Activated CD8-positive, alpha-beta T cell treated with anti-CD3 and anti-CD28 coated beads for 36 hours (primary cell): ENCODE results near the gene FRMD4A. TPM values are rescaled to one million over a fixed set of nuclear protein-coding genes. Genes with fewer than 3 reads are reported as not detected.

ENCODE experiments used
- ATAC-seq: fragments of 200-7000 bp; cut with Tn5 transposase; one replicate; pipeline ENCODE4 v1.10.0; 2021; ENCODE audit warnings: mild to moderate bottlenecking, moderate library complexity
- CTCF ChIA-PET: fragments of 350-600 bp; sonication (Branson Sonifier 250); formaldehyde crosslinking; loops from one replicate; lab custom pipeline; 2021; ENCODE audit warnings: antibody characterized with exemption; lab: Charles Lee
- POLR2A ChIA-PET: fragments of 350-600 bp; sonication (Branson Sonifier 250); formaldehyde crosslinking; loops from one replicate; lab custom pipeline; 2021; ENCODE audit warnings: antibody characterized with exemption; lab: Charles Lee
- DNase-seq: peaks from one replicate; pipeline ENCODE4 v3.0.0-alpha.2; 2020
- H3K27ac Mint-ChIP-seq: one replicate; pipeline ENCODE4 v1.8.0; 2021; ENCODE audit warnings: mild to moderate bottlenecking, mixed read lengths
- H3K27me3 Mint-ChIP-seq: one replicate; pipeline ENCODE4 v1.8.0; 2021; ENCODE audit warnings: mixed read lengths
- H3K36me3 Mint-ChIP-seq: one replicate; pipeline ENCODE4 v1.8.0; 2021; ENCODE audit warnings: low read depth, mixed read lengths
- H3K4me1 Mint-ChIP-seq: one replicate; pipeline ENCODE4 v1.8.0; 2021; ENCODE audit warnings: low read depth, mixed read lengths
- H3K4me3 Mint-ChIP-seq: one replicate; pipeline ENCODE4 v1.8.0; 2021; ENCODE audit warnings: mild to moderate bottlenecking, moderate library complexity, mixed read lengths
- H3K9me3 Mint-ChIP-seq: one replicate; pipeline ENCODE4 v1.8.0; 2021; ENCODE audit warnings: mixed read lengths
- intact Hi-C: fragments of 100-400 bp; cut with micrococcal nuclease; formaldehyde crosslinking; loops from one replicate; pipeline ENCODE4 v1.10.0; 2022
- total RNA-seq, 2 experiments: library from RNA; stranded (reverse); gene quantifications; one replicate each; pipeline ENCODE4 v1.2.3, GENCODE V29; 2021
- TF ChIP-seq, protein P1 (sequence below): fragments of 200-600 bp; IDR thresholded peaks from one replicate; pipeline ENCODE4 v1.8.0; 2022; ENCODE audit warnings: antibody characterized with exemption, mild to moderate bottlenecking

The FRMD4A gene
- total RNA-seq, 2 experiments from 2014 or later = 2.1 to 2.8 TPM

- ChIA-PET CTCF (interaction anchor here (1.2 to 1.5 kb wide), 3 partner anchors 12 to 355 kb away, joined by 3 to 6 read pairs (median 4); no protein-coding TSS in a partner anchor), POLR2A (interaction anchor here (4.0 kb wide), 1 partner anchor 13 kb away, joined by 25 read pairs; no protein-coding TSS in a partner anchor)
- TF ChIP-seq, protein P1, sequence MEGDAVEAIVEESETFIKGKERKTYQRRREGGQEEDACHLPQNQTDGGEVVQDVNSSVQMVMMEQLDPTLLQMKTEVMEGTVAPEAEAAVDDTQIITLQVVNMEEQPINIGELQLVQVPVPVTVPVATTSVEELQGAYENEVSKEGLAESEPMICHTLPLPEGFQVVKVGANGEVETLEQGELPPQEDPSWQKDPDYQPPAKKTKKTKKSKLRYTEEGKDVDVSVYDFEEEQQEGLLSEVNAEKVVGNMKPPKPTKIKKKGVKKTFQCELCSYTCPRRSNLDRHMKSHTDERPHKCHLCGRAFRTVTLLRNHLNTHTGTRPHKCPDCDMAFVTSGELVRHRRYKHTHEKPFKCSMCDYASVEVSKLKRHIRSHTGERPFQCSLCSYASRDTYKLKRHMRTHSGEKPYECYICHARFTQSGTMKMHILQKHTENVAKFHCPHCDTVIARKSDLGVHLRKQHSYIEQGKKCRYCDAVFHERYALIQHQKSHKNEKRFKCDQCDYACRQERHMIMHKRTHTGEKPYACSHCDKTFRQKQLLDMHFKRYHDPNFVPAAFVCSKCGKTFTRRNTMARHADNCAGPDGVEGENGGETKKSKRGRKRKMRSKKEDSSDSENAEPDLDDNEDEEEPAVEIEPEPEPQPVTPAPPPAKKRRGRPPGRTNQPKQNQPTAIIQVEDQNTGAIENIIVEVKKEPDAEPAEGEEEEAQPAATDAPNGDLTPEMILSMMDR = no peak
- H3K9me3 Mint-ChIP-seq = no peaks in the 10 kb centered on the region
- H3K27ac Mint-ChIP-seq = no peak overlapping the region
- H3K36me3 Mint-ChIP-seq = no peaks in the 10 kb centered on the region
- no peak for DNase-seq
- H3K4me1 Mint-ChIP-seq = no peaks in the 10 kb centered on the region
- peaks cover 20% of the 10 kb centered on the region for H3K27me3 Mint-ChIP-seq
- ATAC-seq = no peak
- H3K4me3 Mint-ChIP-seq = no peak overlapping the region
- intact Hi-C loops = no loop called here
Observed at GRCh38 chr10:14198078-14198477, 132.6 kb downstream of the FRMD4A start.

DNA sequence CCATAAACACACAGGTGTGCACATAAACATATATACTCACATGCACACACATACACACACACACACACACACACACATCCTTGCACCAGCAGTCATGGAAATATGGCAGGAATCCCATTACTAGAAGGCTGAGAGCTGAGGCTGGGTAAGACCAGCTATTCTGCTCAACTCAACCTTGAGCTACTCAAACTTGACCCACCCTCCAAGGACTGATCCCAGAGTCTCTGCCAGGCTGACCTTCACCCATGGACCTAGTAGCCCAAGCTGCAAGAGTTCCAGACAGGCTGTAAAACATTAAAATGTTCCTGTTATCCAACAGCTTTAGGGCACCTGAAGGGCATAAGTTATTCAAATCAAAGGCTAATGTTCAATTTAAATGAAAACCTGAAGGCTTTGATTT lies 134.6 kb downstream of the FRMD4A start:
- Mint-ChIP-seq H3K9me3 (no peaks in the 10 kb centered on the region), H3K27ac (no peak overlapping the region), H3K4me1 (no peaks in the 10 kb centered on the region), H3K27me3 (peaks cover 26% of the 10 kb centered on the region), H3K36me3 (no peaks in the 10 kb centered on the region), H3K4me3 (no peak overlapping the region)
- ChIA-PET CTCF (interaction anchor here (0.6 to 3.2 kb wide), 16 partner anchors 10 to 347 kb away, joined by 3 to 29 read pairs (median 6); no protein-coding TSS in a partner anchor), POLR2A (interaction anchor here (4.0 kb wide), 1 partner anchor 11 kb away, joined by 25 read pairs; no protein-coding TSS in a partner anchor)
- no peak for ATAC-seq
- DNase-seq = no peak
- TF ChIP-seq, protein P1 = no peak
- intact Hi-C loops = no loop called here

DNA sequence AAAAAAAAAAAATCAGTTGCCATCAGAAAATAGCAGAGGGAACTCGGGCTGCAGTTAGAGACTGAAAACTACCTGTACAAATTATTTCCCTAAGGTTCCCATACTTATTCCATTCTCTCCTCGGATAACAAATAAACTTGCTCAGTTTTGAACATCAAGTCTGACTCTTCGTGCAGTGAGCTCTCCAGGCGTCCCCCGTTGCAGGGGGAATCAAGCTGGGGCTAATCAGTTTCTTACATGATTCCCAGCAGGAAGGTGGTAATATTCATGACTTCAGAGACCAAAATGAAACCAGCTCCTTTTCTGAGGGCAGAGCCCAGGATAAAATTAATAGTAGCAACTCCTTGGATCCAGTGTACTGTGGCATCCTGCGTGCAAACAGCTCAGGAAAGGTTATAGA lies 135.3 kb downstream of the FRMD4A start:
- ATAC-seq (no peak), DNase-seq (no peak)
- H3K4me1 Mint-ChIP-seq = no peaks in the 10 kb centered on the region
- ChIA-PET CTCF (interaction anchor here (0.6 to 3.2 kb wide), 15 partner anchors 10 to 347 kb away, joined by 3 to 29 read pairs (median 5); no protein-coding TSS in a partner anchor), POLR2A (interaction anchor here (4.0 kb wide), 1 partner anchor 10 kb away, joined by 25 read pairs; no protein-coding TSS in a partner anchor)
- TF ChIP-seq, protein P1 = no peak
- no peak overlapping the region for H3K4me3 Mint-ChIP-seq
- intact Hi-C loops = no loop called here
- H3K9me3 Mint-ChIP-seq = no peaks in the 10 kb centered on the region
- no peaks in the 10 kb centered on the region for H3K36me3 Mint-ChIP-seq
- H3K27me3 Mint-ChIP-seq = peaks cover 25% of the 10 kb centered on the region
- no peak overlapping the region for H3K27ac Mint-ChIP-seq

DNA sequence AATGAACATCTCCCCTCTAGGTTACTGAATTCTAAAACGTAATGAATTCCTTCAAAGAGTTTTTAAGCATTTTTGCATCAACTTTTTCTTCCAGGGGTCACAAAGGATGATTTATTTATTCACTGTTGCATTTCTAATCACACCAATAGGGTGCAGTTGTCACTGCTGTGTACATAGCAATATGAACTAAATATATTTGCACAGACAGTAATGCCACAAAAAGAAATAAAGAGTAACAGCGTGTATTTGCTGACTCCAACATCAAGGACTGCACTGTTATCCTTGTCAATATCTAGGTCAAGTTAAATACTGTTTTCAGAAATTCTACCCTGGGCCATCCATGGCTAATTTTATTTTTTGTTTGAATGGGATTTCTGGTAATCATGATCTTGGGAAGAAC lies 138.0 kb downstream of the FRMD4A start:
- Mint-ChIP-seq H3K36me3 (no peaks in the 10 kb centered on the region), H3K9me3 (no peaks in the 10 kb centered on the region)
- intact Hi-C loops = no loop called here

DNA sequence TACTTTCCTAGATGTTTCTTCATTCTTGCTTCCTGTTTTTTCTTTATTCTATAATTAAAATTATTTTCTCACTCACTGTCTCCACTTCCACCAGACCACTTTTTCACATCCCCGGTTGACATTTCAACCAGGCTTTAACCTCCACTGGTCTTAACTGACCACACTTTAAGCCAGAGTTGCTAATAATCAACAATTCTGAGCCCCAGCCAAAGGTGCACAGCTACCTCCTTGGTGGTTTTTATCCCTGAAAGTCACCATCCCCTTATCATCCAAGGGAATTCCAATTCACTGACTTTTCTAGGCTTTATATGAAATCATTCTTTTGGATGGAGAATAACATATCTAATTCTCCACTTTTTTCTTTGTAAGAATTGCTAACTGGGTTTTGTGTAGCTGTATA lies 138.9 kb downstream of the FRMD4A start:
- ChIA-PET CTCF (interaction anchor here (3.0 kb wide), 1 partner anchor 9 kb away, joined by 10 read pairs; no protein-coding TSS in a partner anchor), POLR2A (no interaction called here)
- Mint-ChIP-seq H3K27ac (no peak overlapping the region), H3K27me3 (peaks cover 26% of the 10 kb centered on the region), H3K4me1 (no peaks in the 10 kb centered on the region), H3K9me3 (no peaks in the 10 kb centered on the region), H3K4me3 (no peak overlapping the region), H3K36me3 (no peaks in the 10 kb centered on the region)
- ATAC-seq (no peak), DNase-seq (no peak)
- intact Hi-C loops = no loop called here
- TF ChIP-seq, protein P1 = no peak

More for the DNA sequence above, 138.0 kb downstream of the FRMD4A start:
- no peak overlapping the region for H3K27ac Mint-ChIP-seq
- TF ChIP-seq, protein P1 = no peak
- POLR2A ChIA-PET = no interaction called here
- no peaks in the 10 kb centered on the region for H3K4me1 Mint-ChIP-seq
- H3K4me3 Mint-ChIP-seq = no peak overlapping the region
- H3K27me3 Mint-ChIP-seq = peaks cover 26% of the 10 kb centered on the region
- DNase-seq (no peak), ATAC-seq (no peak)
- CTCF ChIA-PET = interaction anchor here (3.0 kb wide), 1 partner anchor 8 kb away, joined by 10 read pairs; no protein-coding TSS in a partner anchor
